Posterior vena cava (tissue), 2 donors: ENCODE results near the gene ACER3. TPM values are rescaled to one million over a fixed set of nuclear protein-coding genes. Genes with fewer than 3 reads are reported as not detected.
"Not testable (repeated sequence)": the region's sequence is repeated elsewhere in the genome, so short reads cannot be mapped to it uniquely, and the experiment has no call there.

Experiments used
- DNase-seq: peaks from one replicate; pipeline ENCODE4 v3.0.0-alpha.2; 2020; ENCODE audit warnings: low spot score
- intact Hi-C, 2 donors: fragments of 100-400 bp; cut with DNase I; formaldehyde crosslinking; loops; one replicate each; pipeline versions ENCODE4 v1.14.1 to v1.14.2; 2022 to 2023
- total RNA-seq, 2 donors: library from RNA; stranded (reverse); fragmentation: NEBNext Ultra II Directional; extraction: Animal tissue kit (Norgen Biotek cat#: 25700); gene quantifications; one replicate each; pipeline ENCODE4 v1.2.1, GENCODE V29; 2021
- donor health status: DM: yes; HTN: yes; CAD: no.
- donor health status: DM: yes; HTN: yes; CAD: no.

The ACER3 gene
- total RNA-seq, 2 donors from 2014 or later = 22.0 to 27.0 TPM

DNA sequence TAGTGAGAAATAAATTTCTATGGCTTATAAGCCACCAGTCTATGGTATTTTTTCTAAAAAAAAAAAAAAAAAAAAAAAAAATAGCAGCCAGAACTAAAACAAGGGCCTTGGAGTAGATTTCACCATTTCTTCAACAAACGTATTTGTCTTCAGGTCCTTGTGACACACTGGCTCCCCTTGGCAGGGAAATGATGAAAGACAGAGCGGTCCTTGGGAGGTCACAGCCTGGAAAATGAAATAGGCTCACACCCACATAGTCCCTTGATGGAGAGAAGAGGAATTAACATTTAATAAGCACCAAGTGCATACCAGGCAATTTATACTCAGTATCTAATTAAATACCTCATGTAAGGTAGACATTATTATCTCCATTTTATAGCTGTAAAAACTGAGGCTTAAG lies 25.7 kb upstream of the ACER3 start:
- intact Hi-C loops = no loop called here
- DNase-seq = no peak

DNA sequence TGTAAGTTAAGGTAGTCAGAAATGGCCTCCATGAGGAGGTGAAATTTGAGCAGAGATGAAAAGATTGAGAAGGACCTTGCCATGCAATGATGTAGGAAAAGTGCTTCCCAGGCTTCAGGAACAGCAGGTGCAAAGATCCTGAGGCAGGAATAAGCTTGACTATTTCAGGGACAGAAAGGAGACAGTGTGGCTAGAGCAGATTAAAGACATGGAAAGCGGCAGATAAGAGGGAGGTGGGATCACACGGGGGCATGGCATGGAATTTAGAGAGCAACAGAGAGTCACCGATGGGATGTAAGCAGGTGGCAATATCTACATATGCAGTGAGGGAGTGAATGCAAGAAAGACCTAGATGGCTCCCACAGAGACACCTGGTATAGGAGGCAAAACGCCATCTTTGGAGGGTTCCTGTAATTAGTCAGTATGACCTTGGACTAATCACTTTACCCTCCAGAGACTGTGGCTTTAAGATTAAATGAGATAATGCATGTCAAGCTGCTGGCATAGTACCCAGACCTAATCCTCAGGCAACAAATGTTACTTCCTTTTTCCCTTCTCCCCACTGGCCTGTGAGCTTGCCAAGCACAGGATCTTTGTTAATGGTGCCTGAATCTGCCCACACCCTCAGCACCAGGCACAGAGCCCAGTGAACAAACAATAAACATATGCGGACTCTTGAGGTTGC lies 24.6 kb upstream of the ACER3 start:
- no peak for DNase-seq
- intact Hi-C loops = no loop called here

GRCh38 chr11:76836613-76837291 lies 24.0 kb upstream of the ACER3 start:
- intact Hi-C loops = no loop called here
- DNase-seq = no peak

DNA sequence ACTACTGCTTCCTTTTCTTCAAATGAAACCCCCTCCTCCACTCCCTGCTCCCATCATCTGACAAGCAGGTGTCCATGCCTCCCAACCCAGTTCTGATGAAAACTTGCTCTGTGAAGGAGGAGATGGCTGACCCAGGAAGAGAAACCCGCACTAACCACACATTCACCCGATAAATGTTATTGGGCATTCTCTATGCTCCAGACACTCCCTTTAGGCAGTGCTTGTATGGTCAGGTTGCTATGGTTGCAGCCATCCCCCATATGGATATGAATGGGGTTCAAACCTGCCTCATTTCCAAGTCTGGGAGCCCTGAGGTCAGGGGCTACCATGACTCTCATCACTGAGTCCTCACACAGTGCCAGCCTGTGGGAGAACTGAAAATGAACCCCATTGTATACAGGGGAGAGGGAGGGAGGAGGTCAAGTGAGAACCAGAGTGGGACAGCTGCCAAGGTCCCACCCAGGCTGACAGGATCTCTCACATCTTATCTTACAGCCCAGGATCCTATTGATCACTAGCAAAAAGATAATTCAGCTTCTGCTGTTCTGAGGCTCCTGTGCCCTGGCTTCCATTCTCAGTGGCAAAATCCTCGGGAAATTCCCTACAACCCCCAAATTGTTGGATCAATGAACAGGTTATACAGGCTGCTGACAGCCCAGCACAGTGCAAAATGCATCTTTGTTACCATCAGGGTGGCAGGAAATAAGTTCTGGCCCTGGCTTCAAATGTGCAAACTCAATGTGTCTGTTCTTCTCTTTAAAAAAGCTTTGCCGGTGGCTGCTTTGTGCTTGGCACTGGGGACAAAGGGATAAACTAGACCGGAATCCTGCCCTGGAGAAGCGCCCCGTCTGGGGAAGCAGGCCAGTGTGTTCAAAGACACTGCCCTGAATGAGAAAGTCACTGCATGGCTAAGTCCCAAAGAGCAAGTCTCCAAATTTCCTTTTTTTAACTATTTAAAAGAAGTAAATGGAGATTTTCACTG lies 22.7 kb upstream of the ACER3 start:
- no peak for DNase-seq
- intact Hi-C loops = no loop called here

DNA sequence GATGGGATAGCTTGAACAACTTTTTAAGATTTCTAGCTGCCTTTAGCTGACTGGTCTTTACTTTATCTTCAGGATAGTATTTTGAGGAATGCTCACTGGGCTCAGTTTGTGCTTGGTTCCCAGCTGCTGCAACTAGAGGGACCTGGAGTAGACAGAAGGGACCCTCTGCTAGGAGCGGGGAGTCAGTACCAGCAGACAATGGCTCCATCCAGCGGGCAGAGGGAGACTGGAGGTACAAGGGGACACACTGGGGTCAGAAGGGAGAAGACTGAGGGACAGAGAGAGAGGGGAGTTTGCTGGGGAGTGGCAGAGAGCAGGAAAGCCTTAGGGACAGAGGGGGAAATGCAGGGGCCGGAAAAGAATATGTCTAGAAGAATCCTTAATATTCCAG lies 22.0 kb upstream of the ACER3 start:
- intact Hi-C loops = no loop called here
- DNase-seq = no peak

DNA sequence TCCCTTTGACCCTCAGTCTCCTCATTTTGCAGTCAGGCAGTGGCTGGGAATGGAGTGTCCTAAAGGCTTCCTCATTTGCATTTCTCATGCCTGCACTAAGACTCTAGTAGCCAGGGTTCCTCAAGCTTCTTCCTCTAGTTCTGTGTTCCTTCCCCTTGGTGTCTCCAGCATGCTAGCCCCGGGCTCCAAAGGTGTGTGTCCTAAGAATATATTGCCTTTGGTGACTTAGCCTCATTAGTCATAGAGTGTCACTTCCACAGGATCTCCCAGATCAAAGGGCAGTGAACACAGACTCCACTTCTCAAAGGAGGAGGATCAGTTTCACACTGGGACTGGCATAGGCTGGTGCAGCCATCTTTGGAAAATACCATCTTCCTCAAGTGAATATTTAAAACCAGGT lies 21.4 kb upstream of the ACER3 start:
- no peak for DNase-seq

DNA sequence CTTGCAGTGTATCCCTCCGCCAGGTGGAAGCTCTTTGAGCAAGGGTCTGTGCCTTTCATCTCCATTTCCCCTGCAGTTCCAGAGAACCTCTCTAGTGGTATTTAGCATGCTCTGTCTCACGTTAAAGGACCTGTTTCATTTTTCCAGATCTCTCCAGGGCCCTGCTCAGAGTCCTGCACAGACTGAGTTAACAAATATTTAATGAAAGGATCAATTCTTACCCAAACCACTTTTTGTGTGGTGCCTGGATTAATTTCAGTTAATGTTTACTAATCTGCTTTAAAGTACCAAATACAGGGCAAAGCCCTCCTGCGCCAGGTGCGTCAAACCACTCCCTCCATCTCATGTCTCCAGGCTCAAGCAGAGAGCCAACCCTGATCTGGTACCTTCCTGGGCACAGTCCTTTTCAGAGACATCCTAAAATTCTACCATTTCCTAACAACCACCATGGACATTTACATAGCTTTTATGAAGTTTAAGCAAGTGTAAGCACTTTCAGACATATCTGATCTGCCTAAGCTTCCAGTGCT lies 18.7 kb upstream of the ACER3 start:
- intact Hi-C loops = no loop called here
- DNase-seq = no peak

More for the DNA sequence above, 21.4 kb upstream of the ACER3 start:
- intact Hi-C loops = no loop called here

GRCh38 chr11:76843907-76844306 lies 16.8 kb upstream of the ACER3 start:
- intact Hi-C loops = no loop called here
- no peak for DNase-seq

DNA sequence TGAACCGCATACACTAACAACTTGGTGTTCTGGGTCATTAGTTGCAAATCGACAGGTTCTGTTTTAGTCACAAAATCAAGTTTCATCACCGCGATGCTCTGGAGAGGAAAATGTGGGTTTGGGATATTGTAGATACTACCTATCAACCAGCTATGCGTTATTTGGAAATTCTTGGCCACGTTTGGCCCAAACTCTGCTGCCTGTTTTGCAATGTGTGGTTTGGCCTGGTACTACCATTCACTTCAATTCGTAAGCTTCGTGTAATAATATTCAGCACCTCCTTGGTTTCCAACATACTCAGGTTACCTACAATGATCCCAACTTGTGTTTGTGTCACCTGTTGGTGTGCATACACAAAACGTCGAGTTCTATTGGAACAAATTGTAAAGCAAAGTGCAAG lies 16.2 kb upstream of the ACER3 start:
- no peak for DNase-seq
- intact Hi-C loops = no loop called here

GRCh38 chr11:76845069-76845468 lies 15.6 kb upstream of the ACER3 start:
- no peak for DNase-seq
- intact Hi-C loops = no loop called here

DNA sequence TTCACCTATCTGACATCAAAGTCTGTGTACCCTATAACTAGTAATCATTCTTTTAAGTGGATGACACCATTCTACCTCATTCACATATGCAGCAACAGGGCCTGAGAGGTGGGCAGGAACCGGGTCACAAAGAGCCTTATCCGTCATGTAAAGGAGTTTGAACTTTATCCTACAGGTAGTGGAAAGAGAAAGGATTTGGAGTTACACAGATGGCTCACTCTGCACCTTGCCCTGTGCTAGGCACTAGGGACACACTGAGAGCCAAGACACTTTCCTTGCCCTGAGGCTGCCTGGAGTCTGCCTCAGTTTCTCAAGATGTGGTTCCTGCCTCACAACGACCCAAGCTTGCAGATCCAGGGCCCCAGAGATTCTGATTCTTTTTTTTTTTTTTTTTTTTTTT lies 14.3 kb upstream of the ACER3 start:
- intact Hi-C loops = no loop called here
- no peak for DNase-seq

DNA sequence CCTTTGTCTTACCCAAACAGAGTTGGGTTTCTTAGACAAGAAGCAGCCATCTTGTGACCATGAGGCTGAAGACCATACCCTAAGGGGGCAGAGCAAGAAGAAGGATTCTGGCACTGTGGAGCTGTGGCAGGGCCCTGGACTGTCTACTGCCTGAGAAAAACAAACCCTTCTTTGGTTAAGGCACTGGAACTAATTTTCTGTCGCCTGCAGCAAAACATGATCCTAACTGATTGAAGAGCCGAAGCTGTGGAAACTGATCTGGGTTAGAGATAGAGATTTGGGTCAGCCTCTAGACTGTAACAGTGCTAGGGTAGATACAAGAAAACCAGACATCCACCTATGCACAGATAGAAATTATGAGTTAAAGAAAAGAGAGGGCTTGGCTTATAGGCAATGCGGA lies 11.3 kb upstream of the ACER3 start:
- DNase-seq = no peak
- intact Hi-C loops = no loop called here

DNA sequence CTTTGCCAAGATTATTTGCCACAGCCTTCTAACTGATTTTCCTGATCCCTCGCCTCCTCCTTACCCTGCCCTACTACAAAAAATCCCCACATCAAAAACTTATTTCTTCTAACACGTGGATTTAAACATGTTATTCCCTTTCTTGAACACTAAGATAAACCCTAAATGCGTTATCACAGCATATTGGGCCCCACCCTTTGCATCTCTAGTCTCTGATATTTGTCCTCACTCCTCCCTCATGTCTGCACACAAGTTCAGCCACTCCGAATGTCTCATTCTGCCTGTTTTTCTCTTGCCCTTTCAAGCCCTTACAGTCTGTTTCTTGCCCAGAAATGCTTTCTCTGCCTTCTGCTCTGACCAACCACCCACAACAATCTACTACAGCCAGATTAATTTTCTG lies 10.6 kb upstream of the ACER3 start:
- intact Hi-C loops = no loop called here

GRCh38 chr11:76850815-76851214 lies 9.9 kb upstream of the ACER3 start:
- DNase-seq = no peak

More for the DNA sequence above, 10.6 kb upstream of the ACER3 start:
- DNase-seq = no peak

GRCh38 chr11:76854709-76855108 lies 6.0 kb upstream of the ACER3 start:
- no peak for DNase-seq
- intact Hi-C loops = no loop called here

More at GRCh38 chr11:76850815-76851214, 9.9 kb upstream of the ACER3 start:
- intact Hi-C loops = no loop called here

DNA sequence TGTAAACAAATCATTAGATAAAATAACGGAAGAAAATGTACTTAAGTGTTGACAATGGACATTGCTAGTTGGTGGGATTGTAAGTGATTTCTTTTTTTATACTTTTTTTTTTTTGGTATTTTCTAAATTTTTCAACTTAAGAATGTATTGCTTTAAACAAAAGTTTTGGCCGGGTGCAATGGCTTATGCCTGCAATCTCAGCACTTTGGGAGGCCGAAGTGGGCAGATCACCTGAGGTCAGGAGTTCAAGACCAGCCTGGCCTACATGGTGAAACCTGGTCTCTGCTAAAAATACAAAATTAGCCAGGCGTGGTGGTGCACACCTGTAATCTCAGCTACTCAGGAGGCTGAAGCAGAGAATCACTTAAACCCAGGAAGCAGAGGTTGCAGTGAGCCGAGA lies 5.0 kb upstream of the ACER3 start:
- intact Hi-C loops, DNase-seq: not testable (repeated sequence)

GRCh38 chr11:76856106-76856505 lies 4.6 kb upstream of the ACER3 start:
- no peak for DNase-seq
- intact Hi-C loops = no loop called here

- DNase-seq = no peak
- intact Hi-C loops = no loop called here
Observed at GRCh38 chr11:76856571-76856970, 4.1 kb upstream of the ACER3 start.

- intact Hi-C loops = no loop called here
- no peak for DNase-seq
Observed at GRCh38 chr11:76857781-76858410, 2.8 kb upstream of the ACER3 start.
